NCI-H226 (cell line): ENCODE measurements around the gene GNG8.
A peak's percentile ranks its signal among the peaks of the same experiment; 100 is the strongest.

Experiments
- DNase-seq: peaks from one replicate; pipeline ENCODE4 v3.0.0-alpha.2; 2015

The GNG8 gene

DNA sequence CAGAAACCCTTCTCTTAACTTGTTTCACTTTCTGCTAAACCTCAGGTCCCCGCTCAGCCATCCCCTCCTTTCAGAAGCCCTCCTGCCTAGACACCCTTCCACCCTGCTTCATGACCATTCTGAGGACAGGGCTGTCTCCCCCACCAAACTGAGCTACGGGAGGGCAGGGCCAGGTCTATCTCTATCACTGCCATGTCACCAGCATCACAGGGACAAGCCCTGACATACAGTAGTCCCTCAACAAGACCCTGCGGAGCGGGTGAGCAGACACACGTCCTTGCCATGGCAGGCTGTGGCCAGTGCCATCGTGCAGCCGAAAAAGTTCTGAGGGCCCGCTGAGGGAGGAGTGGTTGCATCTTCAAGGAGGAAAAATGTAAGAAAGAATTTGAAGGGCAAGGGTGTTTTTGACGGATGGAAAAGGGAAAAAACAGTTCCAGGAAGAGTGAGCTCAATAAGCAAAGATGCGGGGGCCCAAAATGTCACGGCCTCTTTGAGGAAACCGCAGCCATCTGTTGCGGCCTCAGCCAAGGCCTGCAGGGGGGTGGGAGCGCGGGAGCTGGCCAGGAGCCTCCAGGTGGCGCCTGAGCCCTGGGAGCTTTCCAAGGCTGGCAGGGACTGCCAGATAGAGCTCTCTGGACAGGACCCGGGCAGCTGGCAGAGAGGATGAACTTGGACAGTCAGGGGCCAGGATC lies 19.2 kb downstream of the GNG8 start:
- peak; percentile 58 for DNase-seq

DNA sequence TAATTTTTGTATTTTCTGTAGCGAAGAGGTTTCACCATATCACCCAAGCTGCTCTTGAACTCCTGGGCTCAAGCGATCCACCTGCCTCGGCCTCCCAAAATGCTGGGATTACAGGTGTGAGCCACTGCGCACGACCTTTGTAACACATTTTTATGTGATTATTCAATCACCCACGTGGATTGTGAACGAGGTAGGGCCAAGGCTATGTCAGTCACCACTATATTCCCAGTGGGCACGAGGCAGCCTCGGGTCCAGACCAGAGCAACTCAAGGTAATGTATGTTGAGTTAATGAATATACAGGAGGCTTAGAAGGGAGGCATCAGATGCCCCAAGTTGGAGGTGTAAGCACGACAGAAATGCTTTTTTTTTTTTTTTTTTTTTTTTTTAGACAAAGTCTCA lies 20.0 kb downstream of the GNG8 start:
- no peak for DNase-seq

DNA sequence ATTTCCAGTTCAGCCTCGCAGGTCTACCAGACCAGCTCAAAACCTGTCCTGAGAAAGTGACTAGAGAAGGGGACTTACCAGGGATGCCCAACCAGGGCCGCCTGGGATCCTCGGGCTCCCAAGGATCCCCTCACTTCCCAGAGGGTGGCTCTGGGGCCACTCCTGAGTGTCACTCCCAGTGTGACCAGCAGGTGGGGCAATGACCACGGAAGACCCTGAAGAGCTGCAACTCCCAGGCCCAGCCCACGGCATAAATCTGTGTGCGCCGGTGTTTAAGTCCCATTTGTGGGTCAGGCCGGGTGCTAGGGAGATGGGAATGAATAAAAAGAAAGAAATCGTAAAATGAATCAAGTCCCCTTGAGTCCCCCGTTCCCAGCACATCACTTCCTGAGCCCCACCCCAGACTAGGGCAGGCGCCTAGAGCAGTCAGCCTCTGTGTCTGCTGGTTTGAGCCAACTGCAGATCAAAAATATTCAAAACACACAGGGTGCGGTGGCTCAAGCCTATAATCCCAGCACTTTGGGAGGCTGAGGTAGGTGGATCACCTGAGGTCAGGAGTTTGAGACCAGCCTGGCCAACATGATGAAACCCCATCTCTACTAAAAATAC lies 21.8 kb downstream of the GNG8 start:
- peak; percentile 62 for DNase-seq

DNA sequence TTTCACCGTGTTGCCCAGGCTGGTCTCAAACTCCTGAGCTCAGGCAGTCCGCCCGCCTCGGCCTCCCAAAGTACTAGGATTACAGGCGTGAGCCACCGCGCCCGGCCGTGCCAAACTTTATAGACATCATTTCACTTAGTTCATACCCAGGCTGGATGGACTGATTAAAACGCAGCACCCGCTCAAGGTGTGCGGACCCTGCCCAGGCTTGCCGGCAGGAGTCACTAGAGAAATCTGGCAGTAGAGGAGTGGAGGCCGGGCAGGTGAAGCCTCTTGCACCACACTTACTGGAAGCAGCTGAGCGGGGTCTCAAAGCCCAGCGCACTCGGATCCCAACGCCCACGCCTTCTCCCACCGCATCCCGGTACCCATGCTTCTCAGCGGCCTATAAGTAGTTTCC lies 22.5 kb downstream of the GNG8 start:
- no peak for DNase-seq

DNA sequence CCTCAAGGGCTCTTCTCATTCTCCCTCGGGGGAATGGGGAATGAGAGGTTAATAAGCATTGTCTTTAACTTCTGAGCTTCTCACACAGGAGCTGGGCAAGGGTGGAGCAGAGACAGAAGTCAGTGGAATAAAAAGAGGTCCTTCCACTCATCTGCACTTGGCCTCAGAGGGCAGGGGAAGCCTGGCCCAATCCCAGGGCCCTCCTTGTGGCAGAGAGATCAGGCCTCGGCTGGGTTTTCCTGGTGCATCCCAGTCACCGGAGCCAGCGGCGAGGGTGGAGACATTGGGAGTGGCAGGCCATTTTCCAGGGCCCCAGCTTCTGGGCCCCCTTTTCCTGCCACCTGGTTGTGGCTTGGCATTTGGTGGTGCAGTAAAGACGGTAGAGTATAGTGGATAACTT lies 24.2 kb downstream of the GNG8 start:
- no peak for DNase-seq

DNA sequence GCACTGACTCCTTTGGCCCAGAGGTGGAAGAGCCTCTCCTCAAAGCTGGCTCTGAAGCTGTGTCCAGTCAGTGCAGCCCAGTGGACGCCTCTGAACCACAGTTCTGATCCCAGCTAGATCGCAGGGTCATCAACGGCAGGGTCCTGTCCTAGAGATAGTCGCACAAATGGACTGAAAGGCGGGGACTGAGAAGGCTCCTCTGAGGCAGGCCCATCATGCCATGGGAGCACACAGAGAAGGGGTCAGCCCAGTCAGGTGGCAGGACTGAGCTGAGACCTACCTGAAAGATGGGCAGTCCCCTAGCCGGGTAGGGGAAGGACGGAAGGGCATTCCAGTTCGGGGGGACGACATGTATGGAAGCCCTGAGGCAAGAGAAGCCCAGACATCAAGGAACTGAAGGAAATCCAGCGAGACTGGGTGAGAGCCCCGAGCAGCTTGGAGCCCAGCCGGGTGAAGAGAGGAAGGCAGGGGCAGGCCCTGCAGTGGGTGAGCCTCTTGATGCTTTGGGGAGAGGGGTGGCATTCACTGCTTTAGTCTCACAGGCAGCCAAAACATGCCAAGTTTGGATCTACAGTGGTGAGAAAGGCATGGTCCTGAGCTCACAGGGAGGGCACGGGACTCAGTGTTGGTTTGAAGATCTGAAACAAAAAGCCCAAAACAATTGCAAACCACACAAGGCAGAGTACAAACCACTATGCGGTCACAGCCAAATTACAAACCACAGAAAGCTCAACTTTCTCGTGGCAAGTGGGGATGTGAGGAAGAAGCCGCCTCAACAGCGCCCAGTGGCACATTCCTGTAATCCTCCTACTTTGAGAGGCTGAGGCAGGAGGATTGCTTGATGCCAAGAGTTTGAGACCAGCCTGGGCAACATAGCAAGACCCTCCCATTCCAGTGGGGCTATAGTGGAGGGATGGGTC lies 24.9 kb downstream of the GNG8 start:
- DNase-seq: no peak

DNA sequence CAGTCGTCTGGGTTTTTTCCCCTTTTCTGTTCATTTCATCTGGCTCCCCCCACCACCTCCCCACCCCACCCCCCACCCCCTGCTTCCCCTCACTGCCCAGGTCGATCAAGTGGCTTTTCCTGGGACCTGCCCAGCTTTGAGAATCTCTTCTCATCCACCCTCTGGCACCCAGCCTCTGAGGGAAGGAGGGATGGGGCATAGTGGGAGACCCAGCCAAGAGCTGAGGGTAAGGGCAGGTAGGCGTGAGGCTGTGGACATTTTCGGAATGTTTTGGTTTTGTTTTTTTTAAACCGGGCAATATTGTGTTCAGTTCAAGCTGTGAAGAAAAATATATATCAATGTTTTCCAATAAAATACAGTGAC lies 25.6 kb downstream of the GNG8 start:
- no peak for DNase-seq

DNA sequence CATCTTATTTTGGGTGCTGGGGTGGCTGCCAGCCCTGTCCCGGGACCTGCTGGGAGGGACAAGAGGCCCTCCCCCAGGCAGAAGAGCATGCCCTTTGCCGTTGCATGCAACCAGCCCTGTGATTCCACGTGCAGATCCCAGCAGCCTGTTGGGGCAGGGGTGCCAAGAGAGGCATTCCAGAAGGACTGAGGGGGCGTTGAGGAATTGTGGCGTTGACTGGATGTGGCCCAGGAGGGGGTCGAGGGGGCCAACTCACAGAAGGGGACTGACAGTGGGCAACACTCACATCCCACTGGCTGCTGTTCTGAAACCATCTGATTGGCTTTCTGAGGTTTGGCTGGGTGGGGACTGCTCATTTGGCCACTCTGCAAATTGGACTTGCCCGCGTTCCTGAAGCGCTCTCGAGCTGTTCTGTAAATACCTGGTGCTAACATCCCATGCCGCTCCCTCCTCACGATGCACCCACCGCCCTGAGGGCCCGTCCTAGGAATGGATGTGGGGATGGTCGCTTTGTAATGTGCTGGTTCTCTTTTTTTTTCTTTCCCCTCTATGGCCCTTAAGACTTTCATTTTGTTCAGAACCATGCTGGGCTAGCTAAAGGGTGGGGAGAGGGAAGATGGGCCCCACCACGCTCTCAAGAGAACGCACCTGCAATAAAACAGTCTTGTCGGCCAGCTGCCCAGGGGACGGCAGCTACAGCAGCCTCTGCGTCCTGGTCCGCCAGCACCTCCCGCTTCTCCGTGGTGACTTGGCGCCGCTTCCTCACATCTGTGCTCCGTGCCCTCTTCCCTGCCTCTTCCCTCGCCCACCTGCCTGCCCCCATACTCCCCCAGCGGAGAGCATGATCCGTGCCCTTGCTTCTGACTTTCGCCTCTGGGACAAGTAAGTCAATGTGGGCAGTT lies 26.2 kb downstream of the GNG8 start:
- no peak for DNase-seq

DNA sequence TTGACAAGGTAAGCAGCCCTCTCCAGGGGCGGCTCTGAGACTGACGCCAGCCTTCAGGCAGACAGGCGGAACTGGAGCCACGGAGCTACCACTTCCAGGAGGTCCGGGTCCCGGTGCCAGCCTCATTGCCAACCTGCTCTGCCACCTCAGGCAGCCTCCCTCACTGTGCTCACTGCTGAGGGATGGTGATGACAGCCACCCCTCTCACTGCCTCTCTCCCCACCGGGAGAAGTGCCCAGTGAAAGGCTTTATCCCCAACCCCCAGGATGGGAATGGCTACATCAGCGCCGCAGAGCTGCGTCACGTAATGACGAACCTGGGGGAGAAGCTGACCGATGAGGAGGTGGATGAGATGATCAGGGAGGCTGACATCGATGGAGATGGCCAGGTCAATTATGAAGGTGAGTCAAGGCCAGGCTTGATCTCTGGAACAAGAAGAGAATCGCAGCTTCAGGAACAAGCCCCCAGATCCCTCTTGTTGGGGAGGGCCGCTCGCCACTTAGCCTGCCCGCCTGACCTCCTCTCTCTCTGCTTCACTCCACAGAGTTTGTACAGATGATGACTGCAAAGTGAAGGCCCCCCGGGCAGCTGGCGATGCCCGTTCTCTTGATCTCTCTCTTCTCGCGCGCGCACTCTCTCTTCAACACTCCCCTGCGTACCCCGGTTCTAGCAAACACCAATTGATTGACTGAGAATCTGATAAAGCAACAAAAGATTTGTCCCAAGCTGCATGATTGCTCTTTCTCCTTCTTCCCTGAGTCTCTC lies 27.2 kb downstream of the GNG8 start:
- DNase-seq: no peak

DNA sequence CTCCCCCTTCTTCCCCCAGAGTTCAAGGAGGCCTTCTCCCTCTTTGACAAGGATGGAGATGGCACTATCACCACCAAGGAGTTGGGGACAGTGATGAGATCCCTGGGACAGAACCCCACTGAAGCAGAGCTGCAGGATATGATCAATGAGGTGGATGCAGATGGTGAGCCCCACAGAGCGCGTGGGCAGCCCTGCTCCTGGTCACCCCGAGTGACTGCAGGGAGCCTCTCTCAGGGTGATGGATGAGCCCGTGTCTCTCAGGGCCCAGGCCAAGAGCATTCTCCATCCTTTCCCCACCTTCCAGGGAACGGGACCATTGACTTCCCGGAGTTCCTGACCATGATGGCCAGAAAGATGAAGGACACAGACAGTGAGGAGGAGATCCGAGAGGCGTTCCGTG lies 27.8 kb downstream of the GNG8 start:
- no peak for DNase-seq

DNA sequence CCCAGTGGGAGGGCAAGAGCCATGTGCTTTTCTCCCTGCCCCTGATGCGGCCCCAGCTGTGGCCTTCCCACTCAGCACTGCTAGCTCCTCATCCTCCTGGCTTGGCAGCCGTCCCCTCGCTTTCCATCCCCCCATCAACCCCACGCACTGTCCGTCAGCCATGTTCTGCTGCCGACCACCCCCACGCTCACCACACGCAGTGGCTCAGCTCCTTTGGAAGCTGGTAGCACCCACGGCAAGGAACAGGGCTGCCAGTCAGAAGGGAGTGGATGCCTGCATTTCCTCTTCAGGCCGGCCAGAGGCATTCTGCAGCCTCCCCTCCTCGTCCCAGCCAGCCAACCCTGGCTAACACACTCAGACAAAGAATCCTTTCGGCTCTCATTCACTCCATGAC lies 28.6 kb downstream of the GNG8 start:
- DNase-seq: no peak

DNA sequence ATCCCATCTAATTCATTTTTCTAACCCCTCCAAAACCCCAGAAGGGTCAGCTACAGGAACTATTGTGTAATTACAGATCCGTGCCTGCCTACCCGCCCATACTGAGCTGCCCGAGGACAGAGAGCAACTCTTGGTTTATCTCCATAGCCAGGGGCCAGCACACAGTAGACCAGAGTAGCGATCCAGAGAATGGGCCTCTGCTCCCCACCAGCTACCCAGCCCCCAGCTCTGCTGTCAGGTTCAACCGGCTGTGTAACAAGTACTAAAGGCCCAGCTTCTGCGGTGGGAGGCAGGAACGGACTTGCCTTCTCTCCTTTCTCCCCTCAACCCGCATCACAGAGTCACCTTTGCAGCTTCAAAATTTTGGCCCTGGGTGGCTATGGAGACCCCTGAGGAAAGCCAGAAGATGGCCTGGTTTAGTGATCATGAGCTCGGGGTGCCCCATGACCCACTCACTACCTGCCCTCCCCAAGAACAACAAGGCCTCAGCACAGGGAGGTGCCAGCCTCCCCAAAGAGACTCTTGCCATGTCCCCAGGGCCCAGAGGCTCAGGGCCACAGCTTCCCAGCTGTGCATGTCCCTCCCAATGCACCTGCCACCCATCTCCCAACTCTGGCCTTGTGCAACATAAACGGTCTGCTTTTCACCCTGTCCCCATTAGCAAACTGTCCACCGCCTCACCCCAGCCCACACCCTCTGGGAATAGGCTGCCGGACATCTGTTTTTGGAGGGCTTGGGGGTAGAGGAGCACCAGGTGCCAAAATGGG lies 29.1 kb downstream of the GNG8 start:
- DNase-seq: no peak

DNA sequence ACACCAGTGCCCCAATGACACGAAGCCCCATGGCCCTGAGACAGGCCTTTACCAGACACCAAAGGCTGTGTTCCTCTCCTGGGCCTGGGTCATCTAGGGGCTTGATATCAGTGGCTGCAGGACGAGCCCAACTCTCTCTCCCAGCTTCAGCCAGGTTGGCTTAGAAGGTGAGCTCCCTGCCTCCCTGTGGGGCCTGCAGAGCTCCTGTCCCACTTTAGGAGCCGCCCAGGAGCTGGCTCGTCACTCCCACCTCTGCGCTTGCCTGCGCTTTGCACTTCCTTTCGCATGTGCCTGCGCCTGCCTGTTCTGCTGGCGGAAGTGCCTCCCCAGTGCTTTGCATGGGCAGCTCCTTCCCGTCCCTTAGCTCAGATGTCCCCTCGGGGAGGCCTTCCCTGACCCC lies 30.0 kb downstream of the GNG8 start:
- no peak for DNase-seq

DNA sequence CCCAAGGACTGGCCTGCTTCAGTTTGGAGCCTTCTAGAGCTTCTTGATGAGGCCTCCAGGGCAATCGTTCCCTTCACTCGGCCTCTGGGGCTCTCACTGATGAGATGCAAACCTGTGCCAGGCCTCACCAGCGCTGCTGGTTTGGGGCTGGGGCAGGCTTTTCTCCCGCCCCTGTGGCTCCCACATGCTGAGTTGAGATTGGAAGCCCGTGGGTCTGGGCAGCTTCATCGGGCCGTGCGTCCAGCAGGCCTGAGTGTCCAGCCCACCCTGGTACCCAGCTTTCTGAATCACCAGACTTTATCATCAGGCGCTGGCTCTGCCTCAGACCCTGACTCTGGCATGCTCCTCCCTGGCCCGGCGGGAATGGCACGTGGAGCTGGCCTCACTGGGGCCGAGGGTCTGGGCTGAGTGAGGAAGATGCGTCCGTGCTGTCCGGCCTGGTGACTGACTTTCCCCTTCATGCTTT lies 30.6 kb downstream of the GNG8 start:
- no peak for DNase-seq

DNA sequence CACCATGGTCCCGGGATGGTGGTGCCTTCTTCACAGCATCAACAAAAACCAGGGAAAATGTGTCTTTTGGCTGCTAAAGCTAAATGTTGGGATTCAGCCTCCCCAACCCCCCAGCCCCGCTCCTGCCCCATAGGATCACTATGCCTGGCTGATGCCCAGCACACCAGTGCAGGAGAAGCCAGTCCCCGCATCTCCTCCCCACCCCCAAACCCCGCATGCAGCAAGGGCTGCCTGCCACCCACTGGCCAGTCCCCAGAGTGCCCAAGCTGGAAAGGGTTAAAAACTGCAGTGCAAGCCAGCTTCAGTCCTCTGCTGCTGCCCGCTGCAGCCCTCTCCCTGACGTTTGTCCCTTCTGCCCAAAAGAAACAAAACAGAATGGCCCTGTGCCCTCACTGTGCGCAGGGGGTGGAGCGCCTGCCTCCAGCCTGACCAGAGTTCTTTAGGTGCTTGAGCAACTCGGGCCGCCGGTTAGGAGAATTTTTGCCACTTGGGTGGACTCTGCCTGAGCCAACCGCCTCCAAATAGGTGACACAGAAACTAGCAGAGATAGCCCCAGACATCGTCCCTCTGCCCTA lies 31.1 kb downstream of the GNG8 start:
- DNase-seq: no peak

DNA sequence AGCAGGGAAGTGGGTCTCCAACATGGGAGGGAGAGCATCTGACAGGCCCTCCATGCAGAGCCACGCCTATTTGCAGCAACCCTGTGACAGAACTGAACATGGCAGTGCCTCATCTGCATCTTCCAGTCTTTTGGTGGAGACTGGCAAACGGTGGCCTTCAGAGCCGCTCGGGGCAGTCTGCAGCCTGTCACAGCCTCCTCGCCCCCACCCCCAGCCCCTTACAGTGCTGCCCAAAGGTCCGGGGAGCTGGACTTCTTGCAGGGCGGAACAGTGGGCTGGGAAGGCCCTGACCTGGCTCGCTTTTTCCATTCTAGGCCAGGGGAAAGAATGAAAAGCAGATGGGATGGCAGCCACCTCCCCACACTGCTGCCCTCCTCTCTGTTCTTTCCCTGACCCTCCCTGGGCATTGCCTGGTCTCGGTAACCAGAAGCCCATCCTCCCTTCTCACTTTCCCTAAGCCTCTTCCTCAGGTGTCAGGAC lies 32.2 kb downstream of the GNG8 start:
- DNase-seq: no peak

DNA sequence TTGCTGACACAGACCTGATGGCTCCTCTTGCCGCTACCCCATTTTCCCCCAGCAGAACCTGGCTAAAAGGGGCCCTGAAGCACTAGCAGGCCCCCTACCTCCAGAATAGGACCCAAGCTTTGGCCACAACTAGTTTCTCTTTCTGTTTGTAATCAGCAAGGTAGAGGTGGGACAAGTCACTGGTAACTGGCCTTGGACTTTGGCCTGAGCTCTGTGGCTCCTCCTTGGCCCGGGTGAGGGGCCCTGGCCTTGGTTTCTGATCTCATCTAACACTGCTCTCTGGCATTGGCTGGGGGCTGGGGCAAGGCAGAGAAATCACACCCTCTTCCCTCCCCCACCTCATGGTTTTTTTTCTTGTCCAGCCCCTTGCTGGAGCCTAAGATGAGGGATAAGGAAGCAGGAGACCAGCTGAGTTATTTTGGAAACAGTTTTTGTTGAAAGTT lies 32.8 kb downstream of the GNG8 start:
- DNase-seq: no peak

DNA sequence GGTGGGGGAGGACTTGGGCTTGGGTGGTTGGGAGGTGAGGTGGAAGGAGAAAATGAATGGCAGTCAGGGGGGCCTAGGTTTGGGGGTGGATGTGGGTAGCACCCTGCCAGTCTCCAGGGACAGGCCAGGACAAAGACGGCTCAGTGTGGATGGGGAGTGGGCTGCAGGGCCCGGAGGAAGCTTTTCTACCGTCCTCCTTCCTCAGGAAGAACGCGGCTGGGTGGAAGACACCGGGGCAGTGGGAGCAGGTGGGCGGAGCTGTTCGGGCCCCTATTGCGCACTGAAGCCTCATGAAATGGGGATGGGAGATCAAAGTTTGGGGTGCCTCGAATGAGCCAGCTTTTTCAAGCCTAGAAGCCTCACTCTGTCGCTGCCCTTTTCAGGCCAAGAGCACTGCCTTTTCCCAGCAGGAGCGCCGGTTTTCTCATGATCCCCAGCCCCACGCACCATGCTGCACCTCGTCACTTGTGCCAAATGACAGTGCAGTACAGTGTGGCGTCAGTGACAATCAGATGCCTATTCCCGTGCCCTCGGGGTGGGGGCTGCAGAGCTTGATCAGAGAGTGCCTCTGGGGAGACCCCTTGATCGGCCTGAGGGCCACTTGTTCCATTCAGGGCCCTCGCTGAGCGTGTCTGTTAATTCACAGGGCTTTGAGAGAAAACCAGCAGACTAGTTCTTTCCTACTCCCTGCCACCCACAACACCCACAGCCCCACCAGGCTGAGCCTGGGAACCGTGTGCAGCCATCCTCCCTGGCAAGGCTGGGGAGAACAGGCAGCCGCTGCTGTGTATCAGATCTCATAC lies 33.4 kb downstream of the GNG8 start:
- DNase-seq: no peak

DNA sequence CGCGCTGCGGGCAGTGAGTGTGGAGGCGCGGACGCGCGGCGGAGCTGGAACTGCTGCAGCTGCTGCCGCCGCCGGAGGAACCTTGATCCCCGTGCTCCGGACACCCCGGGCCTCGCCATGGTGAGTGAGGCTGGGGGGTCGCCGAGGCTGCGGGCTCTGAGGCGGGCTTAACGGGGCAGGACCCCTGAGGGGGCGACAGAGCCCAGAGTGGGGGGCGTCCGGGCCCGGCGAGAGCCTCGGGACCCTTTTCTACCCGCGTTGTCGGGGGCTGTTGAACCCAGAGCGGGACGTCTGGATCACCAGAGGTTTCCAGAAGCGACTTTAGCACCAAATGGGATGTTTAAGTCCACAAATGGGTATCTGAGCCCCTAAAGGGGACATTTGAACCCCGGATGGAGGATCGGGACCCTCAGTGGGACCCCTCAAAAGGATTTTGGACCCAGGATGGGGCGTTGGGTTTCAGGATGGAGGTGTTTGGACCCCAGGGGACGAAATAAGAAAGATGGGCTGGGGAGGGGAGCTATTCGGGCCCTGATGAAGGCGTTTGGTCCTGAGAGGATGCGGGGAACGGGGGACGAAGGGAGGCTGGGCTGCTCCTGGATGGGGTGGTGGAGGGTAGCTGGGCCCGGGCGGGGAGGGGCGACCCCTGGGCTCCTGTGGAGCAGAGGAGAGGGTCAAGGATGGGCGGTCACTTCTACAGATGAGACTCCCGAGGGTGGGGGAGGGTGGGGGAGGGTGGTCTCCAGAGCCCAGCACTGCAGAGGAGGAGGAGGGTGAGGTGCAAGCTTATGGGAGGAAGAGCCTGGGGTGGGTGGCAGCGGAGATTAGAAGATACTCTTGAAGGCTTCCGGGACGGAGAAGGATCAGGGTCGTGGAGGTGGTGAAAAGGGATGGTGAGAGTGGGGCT lies 34.4 kb downstream of the GNG8 start, which contains the start of gene CALM3:
Gene CALM3, plus strand, starts transcription at position 13 of the 907 bp plus-strand sequence. Its CDS starts 105 bp downstream, at position 118.
- DNase-seq: no peak
